K562 (cell line): ENCODE results near the gene PYM1. TPM values are rescaled to one million over a fixed set of nuclear protein-coding genes. Genes with fewer than 3 reads are reported as not detected.

ENCODE experiments used
- BHLHE40 ChIP-seq: IDR thresholded peaks from 2 replicates; pipeline ENCODE4 v1.6.1; 2011; ENCODE audit warnings: low read length, improper control_type of control experiment
- CCNT2 ChIP-seq: IDR thresholded peaks from 2 replicates; pipeline ENCODE4 v1.6.1; 2011; ENCODE audit warnings: borderline replicate concordance, low read depth, mild to moderate bottlenecking, moderate library complexity, mixed read lengths, low read length; ENCODE audit not compliant: insufficient read length; ENCODE audit errors: extremely low read depth
- CTCFL ChIP-seq: IDR thresholded peaks from 2 replicates; pipeline ENCODE4 v1.6.1; 2011; ENCODE audit warnings: borderline replicate concordance, low read depth, mild to moderate bottlenecking, moderate library complexity, low read length; ENCODE audit not compliant: insufficient read depth, poor library complexity, severe bottlenecking
- FOXO4 ChIP-seq: fragments of 450-650 bp; formaldehyde crosslinking; IDR thresholded peaks from 2 replicates; pipeline ENCODE4 v1.4.0; 2020; ENCODE audit warnings: mild to moderate bottlenecking, moderate library complexity
- GABPA ChIP-seq: fragments of 200-800 bp; sonication (Bioruptor generic); conservative IDR thresholded peaks from 2 replicates; pipeline ENCODE4 v1.6.1; 2016; ENCODE audit warnings: low read depth, missing genetic modification characterization, missing compliant biosample characterization
- HDAC2 ChIP-seq: fragments of 450-650 bp; IDR thresholded peaks from 2 replicates; pipeline ENCODE4 v1.6.1; 2016; ENCODE audit warnings: mild to moderate bottlenecking
- PTRF ChIP-seq: fragments of 450-650 bp; IDR thresholded peaks from 2 replicates; pipeline ENCODE4 v1.6.1; 2016; ENCODE audit warnings: mild to moderate bottlenecking, missing genetic modification characterization, missing compliant biosample characterization
- PURB ChIP-seq: sonication (generic); formaldehyde crosslinking; IDR thresholded peaks from 2 replicates; pipeline ENCODE4 v1.9.0; 2021; ENCODE audit warnings: low read depth, mild to moderate bottlenecking, missing genetic modification reagents
- RBM15 ChIP-seq: fragments of 200-400 bp; formaldehyde crosslinking; IDR thresholded peaks from 2 replicates; pipeline ENCODE4 v1.6.1; 2018; ENCODE audit warnings: mild to moderate bottlenecking, low read length, moderate library complexity; ENCODE audit not compliant: insufficient read depth
- RNF2 ChIP-seq: sonication (generic); IDR thresholded peaks from 2 replicates; pipeline ENCODE4 v1.6.1; 2016
- U2AF2 ChIP-seq: fragments of 200-400 bp; formaldehyde crosslinking; optimal IDR thresholded peaks from 2 replicates; pipeline ENCODE3; 2017; ENCODE audit warnings: low read depth, mild to moderate bottlenecking, low read length
- VEZF1 ChIP-seq: fragments of 200-800 bp; sonication (Bioruptor generic); IDR thresholded peaks from 2 replicates; pipeline ENCODE4 v1.6.1; 2017; ENCODE audit warnings: missing genetic modification characterization, missing compliant biosample characterization
- ZBTB5 ChIP-seq: fragments of 450-650 bp; IDR thresholded peaks from 2 replicates; pipeline ENCODE4 v1.6.1; 2017; ENCODE audit warnings: antibody characterized with exemption
- ZBTB7A ChIP-seq: IDR thresholded peaks from 2 replicates; pipeline ENCODE4 v1.6.1; 2011; ENCODE audit warnings: low read depth, mild to moderate bottlenecking, low read length, moderate library complexity, borderline replicate concordance; ENCODE audit not compliant: control insufficient read depth
- ZFP30 ChIP-seq: fragments of 250-450 bp; sonication (Bioruptor Pico); IDR thresholded peaks from 2 replicates; pipeline ENCODE4 v1.8.0; 2022; ENCODE audit warnings: moderate library complexity, mild to moderate bottlenecking, inconsistent platforms, borderline replicate concordance
- ZNF239 ChIP-seq: fragments of 250-450 bp; sonication (Bioruptor Pico); IDR thresholded peaks from 2 replicates; pipeline ENCODE4 v1.4.0; 2020; ENCODE audit warnings: mild to moderate bottlenecking
- ZNF324 ChIP-seq: fragments of 250-450 bp; sonication (Bioruptor Pico); IDR thresholded peaks from 2 replicates; pipeline ENCODE4 v1.4.0; 2020; ENCODE audit warnings: mild to moderate bottlenecking
- ZNF395 ChIP-seq: fragments of 200-800 bp; sonication (Bioruptor generic); IDR thresholded peaks from 2 replicates; pipeline ENCODE4 v1.6.1; 2017; ENCODE audit warnings: missing genetic modification characterization, missing compliant biosample characterization
- ZNF444 ChIP-seq: fragments of 250-450 bp; sonication (Bioruptor Pico); IDR thresholded peaks from 2 replicates; pipeline ENCODE4 v1.4.0; 2020; ENCODE audit warnings: mild to moderate bottlenecking, moderate library complexity
- ZNF696 ChIP-seq: fragments of 250-450 bp; sonication (Bioruptor Pico); conservative IDR thresholded peaks from 2 replicates; pipeline ENCODE4 v1.4.0; 2020; ENCODE audit warnings: mild to moderate bottlenecking, moderate library complexity
- polyA plus RNA-seq, 8 experiments: library from polyadenylated mRNA; depleted of rRNA in 4 of 8; stranded (reverse) in 5 of 8; unstranded in 3 of 8; fragments of >200 nt; fragmentation: Nextera tagmentation in 2 of 8; fragmentation: Illumina TruSeq in 1 of 8; extraction: Ambion mirVana in 2 of 8; extraction: Trizol in 1 of 8; gene quantifications; 2 replicates each; pipeline versions ENCODE4 v1.2.1 to v1.2.3, GENCODE V29; 2011 to 2014; ENCODE audit warnings: inconsistent platforms in 1 of 8, missing spikeins in 1 of 8
- total RNA-seq, 7 experiments: library from RNA; depleted of rRNA in 6 of 7; stranded (reverse); fragments of >200 nt in 6 of 7; fragmentation: Illumina TruSeq in 2 of 7; extraction: Trizol in 2 of 7; gene quantifications; 2 replicates each; pipeline versions ENCODE4 v1.2.1 to v1.2.3, GENCODE V29; 2011 to 2021; ENCODE audit warnings: low replicate concordance in 1 of 7

The PYM1 gene
- total and polyA plus RNA-seq, 9 of the 15 experiments (the other 6 are each of a cell fraction or from before 2014, with no cell fraction given) = 29.0 to 51.3 (median 34.1) TPM

GRCh38 chr12:55930771-55931316 lies 3.1 kb upstream of the PYM1 start, which contains the start of gene DGKA (continued):
- TF ChIP-seq CTCFL (peak; percentile 32), PURB (CRISPR knock-in tag) (no peak), VEZF1 (CRISPR knock-in tag) (peak; percentile 55), RNF2 (no peak), RBM15 (no peak), ZBTB7A (0 out of 2 replicates have a peak, but pooled peaks have one; percentile 14), ZNF444 (no peak), ZNF395 (0 out of 2 replicates have a peak, but pooled peaks have one; percentile 4), ZNF239 (CRISPR knock-in tag) (no peak), U2AF2 (no peak), ZNF696 (no peak), CCNT2 (no peak), HDAC2 (no peak), FOXO4 (no peak), BHLHE40 (0 out of 2 replicates have a peak, but pooled peaks have one; percentile 17), ZBTB5 (no peak), ZNF324 (CRISPR knock-in tag) (no peak), PTRF (tag) (no peak), ZFP30 (CRISPR knock-in tag) (no peak), GABPA (tag) (no peak)
